GM19193 (cell line): ENCODE measurements around the gene PPOX.

Source experiments
- POLR2A ChIP-seq: IDR thresholded peaks from 4 replicates; pipeline ENCODE4 v1.6.1; 2011; ENCODE audit not compliant: insufficient read depth, insufficient read length; ENCODE audit errors: extremely low read depth

PPOX gene

GRCh38 chr1:161165742-161166668 is at the start of gene PPOX:
PPOX (plus strand) TSS chr1:161166426; CDS start chr1:161166848, 422 bp downstream.
- peak; percentile 80 for TF ChIP-seq POLR2A

- peak; percentile 91 for TF ChIP-seq POLR2A
Observed at GRCh38 chr1:161117759-161118581, 48.3 kb upstream of the PPOX start, which contains the start of the genes NIT1 and PFDN2. NIT1 (plus strand) TSS chr1:161118105; CDS start chr1:161118177, 72 bp downstream. PFDN2 (minus strand) TSS chr1:161118037; CDS start chr1:161118026, 11 bp downstream.

DNA sequence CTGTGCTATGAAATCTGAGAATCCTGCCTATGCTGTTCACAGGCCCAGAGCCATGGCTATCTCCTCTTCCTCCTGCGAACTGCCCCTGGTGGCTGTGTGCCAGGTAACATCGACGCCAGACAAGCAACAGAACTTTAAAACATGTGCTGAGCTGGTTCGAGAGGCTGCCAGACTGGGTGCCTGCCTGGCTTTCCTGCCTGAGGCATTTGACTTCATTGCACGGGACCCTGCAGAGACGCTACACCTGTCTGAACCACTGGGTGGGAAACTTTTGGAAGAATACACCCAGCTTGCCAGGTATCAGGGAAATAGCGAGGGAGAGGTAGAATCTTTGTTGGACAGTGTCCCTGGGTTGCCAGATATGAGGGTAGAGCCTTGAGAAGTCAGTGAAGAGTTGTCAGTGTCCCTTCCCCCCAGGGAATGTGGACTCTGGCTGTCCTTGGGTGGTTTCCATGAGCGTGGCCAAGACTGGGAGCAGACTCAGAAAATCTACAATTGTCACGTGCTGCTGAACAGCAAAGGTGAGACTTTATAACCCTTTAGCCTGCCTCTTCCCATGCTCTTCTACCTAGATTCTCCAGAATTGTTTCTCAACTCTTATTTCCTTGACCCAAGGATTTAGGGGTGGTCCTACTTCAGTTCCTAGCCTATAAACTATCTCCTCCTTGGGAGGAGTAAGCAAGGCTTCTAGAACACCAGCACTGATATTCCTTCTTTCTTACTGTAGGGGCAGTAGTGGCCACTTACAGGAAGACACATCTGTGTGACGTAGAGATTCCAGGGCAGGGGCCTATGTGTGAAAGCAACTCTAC is 46.9 kb upstream of the PPOX start:
- no peak for TF ChIP-seq POLR2A

DNA sequence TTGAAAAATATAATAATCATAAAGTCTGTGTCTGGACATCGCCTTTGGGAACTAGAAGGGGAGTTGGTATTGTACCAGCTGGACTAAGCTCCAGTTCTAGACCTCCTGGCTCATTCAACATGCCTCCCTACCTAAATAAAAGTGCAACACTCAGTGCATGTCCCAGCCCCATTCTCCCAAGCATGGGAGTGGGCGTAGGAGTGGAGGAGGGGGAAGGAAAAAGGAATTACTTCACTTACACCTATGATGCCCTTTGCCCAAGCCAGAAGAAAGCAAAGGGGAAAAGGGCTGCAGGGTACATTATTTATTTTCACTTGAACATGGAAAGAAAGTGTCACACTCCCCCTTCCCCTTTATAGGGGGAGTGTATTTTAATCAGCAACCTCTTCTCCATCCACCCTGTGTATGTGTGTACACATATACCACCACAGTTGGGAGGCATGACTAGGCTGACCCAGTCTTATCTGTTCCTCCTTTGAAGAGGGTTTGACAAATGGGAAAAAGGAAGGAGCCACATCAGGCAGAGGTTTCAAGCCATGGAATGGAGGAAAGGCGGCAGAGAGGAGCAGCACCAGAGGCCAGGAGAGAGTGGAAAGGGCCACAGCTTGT is 45.1 kb upstream of the PPOX start:
- no peak for TF ChIP-seq POLR2A

GRCh38 chr1:161121834-161122233 is 44.4 kb upstream of the PPOX start:
- TF ChIP-seq POLR2A: no peak

DNA sequence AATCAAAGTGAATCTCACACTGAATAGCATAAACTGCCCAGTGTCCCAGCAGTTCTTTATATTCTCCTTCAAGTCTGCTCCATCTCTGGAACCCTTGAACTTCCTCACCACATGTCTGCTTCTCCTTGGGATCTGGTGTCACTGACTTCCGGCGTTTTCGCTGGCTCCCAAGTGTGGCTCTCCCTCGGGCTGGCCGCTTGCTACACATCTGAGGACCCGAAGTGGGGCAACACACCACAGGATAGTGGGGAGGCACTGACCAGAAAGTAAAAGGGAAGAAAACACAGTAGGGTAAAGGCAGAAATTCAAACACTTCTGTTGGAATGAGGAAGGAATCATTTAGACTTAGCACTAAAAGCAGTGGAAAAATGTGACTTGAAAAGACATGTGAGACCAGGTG is 43.3 kb upstream of the PPOX start:
- TF ChIP-seq POLR2A: no peak

GRCh38 chr1:161127649-161128048 is 38.6 kb upstream of the PPOX start:
- TF ChIP-seq POLR2A: no peak

DNA sequence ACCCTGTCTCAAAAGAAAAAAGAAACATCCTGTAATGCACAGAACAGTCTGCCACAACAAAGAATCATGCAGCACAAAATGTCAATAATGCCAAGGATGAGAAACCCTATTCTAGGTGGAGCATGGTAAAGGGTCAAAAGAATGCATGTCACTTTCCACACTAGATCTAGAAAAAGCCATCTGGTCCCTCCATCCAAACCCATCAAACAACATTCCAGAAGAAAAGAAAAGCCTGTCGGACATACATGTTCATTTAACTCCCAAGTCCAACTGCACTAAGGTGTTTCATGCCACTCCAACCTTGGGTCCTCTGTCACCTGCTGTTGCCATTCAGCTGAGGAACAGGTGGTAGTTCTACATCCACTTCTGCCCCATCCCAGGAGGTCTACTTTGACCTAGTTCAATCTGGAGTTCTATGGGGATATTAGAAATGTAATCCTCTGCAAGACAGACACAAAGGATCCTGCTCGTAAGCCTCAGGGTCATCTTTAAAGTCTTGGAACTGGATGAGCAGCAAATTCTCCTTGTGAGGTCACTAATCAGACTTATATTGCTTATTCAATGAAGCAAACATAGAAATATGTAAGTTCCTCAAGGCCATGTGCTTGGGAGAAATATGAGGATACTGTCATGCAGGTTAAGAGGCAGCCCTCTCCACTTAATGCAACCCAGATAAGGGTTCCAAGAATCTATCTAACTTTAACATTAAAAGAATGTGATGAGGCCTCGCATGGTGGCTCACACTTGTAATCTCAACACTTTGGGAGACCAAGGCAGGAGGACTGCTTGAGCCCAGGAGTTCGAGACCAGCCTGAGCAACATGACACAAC is 37.4 kb upstream of the PPOX start:
- TF ChIP-seq POLR2A: no peak

DNA sequence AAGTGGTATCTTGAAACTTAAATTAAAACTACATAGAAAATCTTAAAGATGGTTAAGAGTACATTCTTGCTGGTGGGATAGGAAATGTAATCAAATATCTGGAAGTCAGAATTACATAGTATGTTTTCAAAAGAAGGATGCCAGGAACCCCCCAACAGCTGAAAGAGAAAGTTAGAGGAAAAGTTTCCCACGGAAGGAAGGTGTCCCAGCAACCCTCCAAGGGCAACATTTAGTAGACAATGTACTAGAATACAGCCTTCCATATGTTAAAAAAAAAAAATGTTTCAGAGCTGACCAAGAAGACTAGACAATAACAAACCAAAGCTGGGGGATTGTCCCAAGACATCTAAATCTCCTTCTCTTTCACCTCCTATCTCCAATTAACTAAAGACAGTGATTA is 36.0 kb upstream of the PPOX start:
- TF ChIP-seq POLR2A: no peak

DNA sequence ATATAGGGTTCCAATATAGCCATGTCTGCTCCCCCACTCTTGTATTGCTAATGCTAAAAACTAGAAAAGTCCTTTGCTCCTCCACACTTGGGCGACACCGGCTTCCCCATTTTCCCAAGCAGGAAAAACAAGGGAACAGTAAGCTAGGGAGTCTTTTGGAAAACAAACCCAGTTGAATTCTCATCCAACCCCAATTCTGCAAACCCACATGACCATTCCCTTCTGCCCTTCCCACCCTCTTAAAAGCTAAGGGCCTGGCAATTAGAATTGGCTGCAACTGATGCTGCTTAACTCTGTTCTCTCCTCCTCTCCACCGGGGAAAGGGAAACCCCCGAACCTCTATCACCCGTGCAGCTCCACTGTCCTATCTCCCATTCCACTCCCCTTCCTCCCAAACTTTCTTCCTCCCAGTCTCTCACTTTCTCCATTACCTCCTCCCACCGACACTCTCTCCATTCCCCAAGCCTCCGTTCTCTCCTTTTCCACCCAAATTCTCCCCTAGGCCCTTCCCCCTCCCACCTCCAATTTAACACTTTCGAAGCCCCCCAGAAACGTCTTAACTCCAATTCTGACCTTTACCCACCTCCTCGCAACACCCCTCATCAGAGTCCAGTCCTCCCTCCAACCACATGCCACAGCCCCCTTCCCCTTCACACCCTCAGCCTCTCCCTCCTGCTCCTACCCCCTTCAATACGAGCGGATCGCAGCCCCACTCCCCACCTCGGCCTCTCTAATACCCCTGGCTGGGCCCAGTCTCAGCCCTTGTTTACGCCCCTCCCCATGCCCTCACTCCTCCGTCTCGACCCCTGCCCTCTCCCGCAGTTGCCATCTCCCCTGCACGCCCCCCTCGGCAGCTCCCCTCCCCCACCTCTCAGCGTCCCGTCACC is 34.5 kb upstream of the PPOX start:
- no peak for TF ChIP-seq POLR2A

DNA sequence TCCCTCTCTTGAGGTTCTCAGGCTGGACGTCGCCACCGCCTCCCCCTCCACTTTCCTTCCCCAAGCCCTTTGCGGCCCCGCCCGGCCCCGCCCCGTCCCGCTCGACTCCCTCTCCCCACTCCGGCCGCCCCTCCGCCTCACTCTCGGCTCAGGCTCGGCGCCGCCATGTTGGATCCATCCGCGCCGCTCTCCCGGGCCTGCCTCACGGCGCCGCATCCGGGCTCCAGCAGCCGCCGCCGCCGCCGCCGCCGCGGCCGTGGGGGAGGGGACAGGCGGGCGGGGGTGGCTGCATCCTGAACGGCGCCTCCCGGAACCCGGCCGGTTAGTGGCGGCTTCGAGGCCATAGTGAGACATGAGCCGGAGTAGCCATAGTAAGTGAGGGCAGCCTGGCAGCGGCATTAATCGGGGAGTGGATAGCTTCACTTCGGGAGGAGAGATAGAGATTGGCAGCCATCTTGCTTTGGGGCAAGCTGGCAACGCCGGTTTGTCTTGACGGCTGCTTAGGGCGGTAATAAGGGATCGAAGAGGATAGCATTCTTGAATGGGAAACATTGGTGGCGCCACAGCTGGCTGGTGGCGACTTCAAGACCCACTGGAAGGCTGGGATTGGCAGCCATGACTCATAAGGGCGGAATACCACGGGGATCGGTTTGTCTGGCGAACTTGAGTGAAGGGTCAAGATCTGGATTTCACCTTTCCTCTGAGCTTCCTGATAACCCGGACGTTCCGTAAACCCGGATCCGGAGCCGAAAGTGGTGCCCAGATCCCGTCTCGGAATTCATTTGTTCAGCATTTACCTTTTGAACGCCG is 33.6 kb upstream of the PPOX start, which contains the start of gene DEDD:
TSS of gene DEDD (minus strand) at position 258 of the 810 bp plus-strand sequence. CDS start 8,205 bp downstream, outside the sequence.
- peak; percentile 63 for TF ChIP-seq POLR2A
